Astrocyte (in vitro differentiated cells and primary cell): ENCODE measurements around the gene CPNE5.

Source experiments
- CTCF ChIP-seq: IDR thresholded peaks from 2 replicates; pipeline ENCODE4 v1.5.1; 2011; ENCODE audit warnings: low read depth, mild to moderate bottlenecking, inconsistent platforms, low read length, moderate library complexity; ENCODE audit not compliant: insufficient read depth
- EZH2 ChIP-seq: IDR thresholded peaks from 2 replicates; pipeline ENCODE4 v1.6.1; 2012; ENCODE audit warnings: mild to moderate bottlenecking, low read length, inconsistent platforms; ENCODE audit not compliant: insufficient read depth

DNA sequence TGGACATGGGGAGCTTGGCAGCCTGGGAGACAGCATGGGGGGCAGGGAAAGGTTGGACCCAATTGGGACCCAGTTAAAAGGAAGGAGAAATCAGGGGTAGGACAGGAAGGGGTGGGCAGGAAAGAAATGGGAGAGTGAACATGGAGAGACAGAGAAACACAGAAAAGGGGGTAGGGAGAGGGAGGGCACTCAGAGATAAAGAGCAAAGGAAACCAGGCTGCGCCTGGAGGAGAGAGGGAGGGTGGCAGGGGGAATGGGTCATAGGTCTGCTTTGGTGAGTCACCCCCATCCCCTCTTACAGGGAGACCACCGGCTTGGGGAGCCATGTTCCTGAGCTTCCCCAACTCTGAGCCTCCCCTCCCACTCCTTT, 95.0 kb downstream of the CPNE5 start:
- no peak for TF ChIP-seq CTCF
- no peak for TF ChIP-seq EZH2
